SK-N-MC (cell line): ENCODE measurements around the gene ZSCAN20.

Source experiments
- EZH2 ChIP-seq: fragments of 200-600 bp; sonication (generic); IDR thresholded peaks from one replicate; pipeline ENCODE4 v1.6.1; 2017; ENCODE audit warnings: antibody characterized with exemption
- FOXP2 ChIP-seq: optimal IDR thresholded peaks from 2 replicates; pipeline ENCODE3; 2011; ENCODE audit warnings: mild to moderate bottlenecking, moderate library complexity; ENCODE audit not compliant: insufficient read depth; ENCODE audit errors: extremely low read length, control extremely low read depth
- POLR2AphosphoS5 ChIP-seq: IDR thresholded peaks from 2 replicates; pipeline ENCODE4 v1.6.1; 2012; ENCODE audit warnings: mild to moderate bottlenecking, low read depth, low read length, borderline replicate concordance

- TF ChIP-seq EZH2 = no peak
- TF ChIP-seq POLR2AphosphoS5 = no peak
- no peak for TF ChIP-seq FOXP2
Observed at GRCh38 chr1:33500547-33500946, 28.1 kb downstream of the ZSCAN20 start.
